SU-DHL-6 (cell line): ENCODE measurements around the gene PCNX3.

Experiments used
- EZH2phosphoT487 ChIP-seq: fragments of 200-600 bp; sonication (generic), shearing (Covaris generic); conservative IDR thresholded peaks from 2 replicates; pipeline ENCODE4 v1.6.1; 2018; ENCODE audit warnings: mild to moderate bottlenecking, antibody characterized with exemption, low read length, moderate library complexity, mixed read lengths
- TF ChIP-seq, protein P1 (sequence below): fragments of 200-600 bp; sonication (generic); IDR thresholded peaks from one replicate; pipeline ENCODE4 v1.5.1; 2017; ENCODE audit warnings: antibody characterized with exemption, mild to moderate bottlenecking, low read length, moderate library complexity; ENCODE audit not compliant: insufficient read depth, poor library complexity, severe bottlenecking

DNA sequence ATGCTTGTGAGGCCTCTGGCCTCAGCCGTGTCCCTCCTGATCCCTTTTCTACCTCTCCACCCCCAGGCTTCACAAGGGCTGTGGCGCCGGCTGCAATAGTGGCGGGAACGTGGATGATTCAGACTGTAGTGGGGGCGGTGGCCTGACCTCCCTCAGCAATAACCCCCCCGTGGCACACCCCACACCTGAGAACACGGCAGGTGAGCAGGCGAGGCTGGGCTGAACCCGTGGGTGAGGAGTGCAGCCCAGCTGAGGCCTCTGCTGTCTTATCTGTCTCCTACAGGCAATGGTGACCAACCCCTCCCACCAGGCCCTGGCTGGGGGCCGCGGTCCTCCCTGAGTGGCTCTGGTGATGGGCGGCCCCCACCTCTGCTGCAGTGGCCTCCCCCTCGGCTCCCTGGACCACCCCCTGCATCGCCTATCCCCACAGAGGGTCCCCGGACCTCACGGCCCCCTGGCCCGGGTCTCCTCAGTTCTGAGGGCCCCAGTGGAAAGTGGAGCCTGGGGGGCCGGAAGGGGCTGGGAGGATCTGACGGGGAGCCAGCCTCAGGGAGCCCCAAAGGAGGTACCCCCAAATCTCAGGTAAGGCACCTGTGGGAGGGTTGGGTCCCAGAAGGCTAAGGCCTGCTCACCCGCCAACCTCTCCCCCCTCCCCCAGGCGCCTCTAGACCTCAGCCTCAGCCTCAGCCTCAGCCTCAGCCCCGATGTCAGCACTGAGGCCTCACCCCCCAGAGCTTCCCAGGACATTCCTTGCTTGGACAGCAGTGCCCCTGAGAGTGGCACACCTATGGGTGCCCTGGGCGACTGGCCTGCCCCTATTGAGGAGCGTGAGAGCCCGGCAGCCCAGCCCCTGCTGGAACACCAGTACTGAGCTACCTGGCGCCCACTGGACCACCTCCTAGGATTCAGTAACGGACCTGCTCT lies 20.8 kb downstream of the PCNX3 start:
- TF ChIP-seq, protein P1, sequence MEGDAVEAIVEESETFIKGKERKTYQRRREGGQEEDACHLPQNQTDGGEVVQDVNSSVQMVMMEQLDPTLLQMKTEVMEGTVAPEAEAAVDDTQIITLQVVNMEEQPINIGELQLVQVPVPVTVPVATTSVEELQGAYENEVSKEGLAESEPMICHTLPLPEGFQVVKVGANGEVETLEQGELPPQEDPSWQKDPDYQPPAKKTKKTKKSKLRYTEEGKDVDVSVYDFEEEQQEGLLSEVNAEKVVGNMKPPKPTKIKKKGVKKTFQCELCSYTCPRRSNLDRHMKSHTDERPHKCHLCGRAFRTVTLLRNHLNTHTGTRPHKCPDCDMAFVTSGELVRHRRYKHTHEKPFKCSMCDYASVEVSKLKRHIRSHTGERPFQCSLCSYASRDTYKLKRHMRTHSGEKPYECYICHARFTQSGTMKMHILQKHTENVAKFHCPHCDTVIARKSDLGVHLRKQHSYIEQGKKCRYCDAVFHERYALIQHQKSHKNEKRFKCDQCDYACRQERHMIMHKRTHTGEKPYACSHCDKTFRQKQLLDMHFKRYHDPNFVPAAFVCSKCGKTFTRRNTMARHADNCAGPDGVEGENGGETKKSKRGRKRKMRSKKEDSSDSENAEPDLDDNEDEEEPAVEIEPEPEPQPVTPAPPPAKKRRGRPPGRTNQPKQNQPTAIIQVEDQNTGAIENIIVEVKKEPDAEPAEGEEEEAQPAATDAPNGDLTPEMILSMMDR: no peak
- TF ChIP-seq EZH2phosphoT487: no peak
